CD14-positive monocyte (primary cell): Measurements from ENCODE around the gene CYSLTR2. TPM values are rescaled to one million over a fixed set of nuclear protein-coding genes. Genes with fewer than 3 reads are reported as not detected.

Experiments used
- DNase-seq, 3 donors: peaks; one replicate each; pipeline ENCODE4 v3.0.0-alpha.2; 2011 to 2022
- H2AFZ ChIP-seq: 2 replicates; pipeline ENCODE4 v1.6.0; 2012; ENCODE audit warnings: mild to moderate bottlenecking, low read depth, low read length, inconsistent platforms; ENCODE audit not compliant: insufficient read depth, poor library complexity, severe bottlenecking
- H3K27ac ChIP-seq, 2 donors: 1 replicate in 1 of 2; 2 replicates in 1 of 2; pipeline ENCODE4 v1.5.1; 2012 to 2013; ENCODE audit warnings: low read length in 2 of 2, control low read depth in 1 of 2, inconsistent platforms in 1 of 2, low read depth in 1 of 2, mild to moderate bottlenecking in 1 of 2
- H3K27me3 ChIP-seq, 2 donors: one replicate each; pipeline versions ENCODE4 v1.6.0 to v1.6.1; 2011 to 2013; ENCODE audit warnings: low read length in 2 of 2; ENCODE audit not compliant: control insufficient read depth in 2 of 2, insufficient read depth in 2 of 2
- H3K36me3 ChIP-seq, 2 donors: replicated peaks in 1 of 2; 1 replicate in 1 of 2; 2 replicates in 1 of 2; pipeline versions ENCODE4 v1.5.1 to v1.6.1; 2012 to 2013; ENCODE audit warnings: low read length in 2 of 2, control low read depth in 1 of 2, inconsistent platforms in 1 of 2, mild to moderate bottlenecking in 1 of 2; ENCODE audit not compliant: insufficient read depth in 2 of 2, control insufficient read depth in 1 of 2
- H3K4me1 ChIP-seq, 2 donors: 1 replicate in 1 of 2; 2 replicates in 1 of 2; pipeline versions ENCODE4 v1.5.1 to v1.6.1; 2012 to 2013; ENCODE audit warnings: low read length in 2 of 2, control low read depth in 1 of 2, inconsistent platforms in 1 of 2, mild to moderate bottlenecking in 1 of 2, moderate library complexity in 1 of 2; ENCODE audit not compliant: insufficient read depth in 2 of 2, control insufficient read depth in 1 of 2
- H3K4me2 ChIP-seq: replicated peaks from 2 replicates; pipeline ENCODE3; 2012; ENCODE audit warnings: low read length, moderate library complexity, mild to moderate bottlenecking; ENCODE audit not compliant: poor library complexity, severe bottlenecking; ENCODE audit errors: extremely low read depth
- H3K4me3 ChIP-seq, 3 experiments: fragments of 200-600 bp in 1 of 3; sonication (generic) in 1 of 3; replicated peaks in 1 of 3; 1 replicate in 2 of 3; 2 replicates in 1 of 3; pipeline ENCODE4 v1.5.1; 2011 to 2013; ENCODE audit warnings: low read length in 3 of 3, mild to moderate bottlenecking in 3 of 3, control low read depth in 2 of 3, low read depth in 2 of 3, inconsistent platforms in 1 of 3, moderate library complexity in 1 of 3
- H3K79me2 ChIP-seq: 2 replicates; pipeline ENCODE4 v1.6.0; 2012; ENCODE audit warnings: mild to moderate bottlenecking, control low read depth, inconsistent platforms, low read length, moderate library complexity; ENCODE audit not compliant: insufficient read depth
- H3K9ac ChIP-seq: 2 replicates; pipeline ENCODE4 v1.6.0; 2017; ENCODE audit warnings: low read length, mild to moderate bottlenecking; ENCODE audit not compliant: insufficient read depth, poor library complexity, severe bottlenecking
- H3K9me3 ChIP-seq, 2 donors: replicated peaks in 1 of 2; 1 replicate in 1 of 2; 2 replicates in 1 of 2; pipeline versions ENCODE4 v1.5.1 to v1.6.1; 2012 to 2013; ENCODE audit warnings: low read length in 2 of 2, control low read depth in 1 of 2; ENCODE audit not compliant: control insufficient read depth in 1 of 2, insufficient read depth in 1 of 2
- H4K20me1 ChIP-seq: 2 replicates; pipeline ENCODE4 v1.6.0; 2012; ENCODE audit warnings: mild to moderate bottlenecking, low read length, control low read depth, moderate library complexity; ENCODE audit not compliant: insufficient read depth
- H3K27ac Mint-ChIP-seq, 7 donors: one replicate each; pipeline ENCODE4 v1.8.0; 2020; ENCODE audit warnings: mild to moderate bottlenecking in 7 of 7, mixed read lengths in 7 of 7, moderate library complexity in 6 of 7, inconsistent platforms in 2 of 7
- H3K27me3 Mint-ChIP-seq, 3 donors: one replicate each; pipeline ENCODE4 v1.8.0; 2021 to 2022; ENCODE audit warnings: low read depth in 3 of 3, mild to moderate bottlenecking in 3 of 3, mixed read lengths in 3 of 3, moderate library complexity in 3 of 3, inconsistent platforms in 1 of 3
- H3K36me3 Mint-ChIP-seq, 2 donors: one replicate each; pipeline ENCODE4 v1.8.0; 2020; ENCODE audit warnings: mixed read lengths in 2 of 2, inconsistent platforms in 1 of 2, mild to moderate bottlenecking in 1 of 2
- H3K4me1 Mint-ChIP-seq: one replicate; pipeline ENCODE4 v1.8.0; 2020; ENCODE audit warnings: mild to moderate bottlenecking, mixed read lengths
- H3K4me3 Mint-ChIP-seq, 2 donors: one replicate each; pipeline ENCODE4 v1.8.0; 2020; ENCODE audit warnings: mild to moderate bottlenecking in 2 of 2, mixed read lengths in 2 of 2, moderate library complexity in 1 of 2
- H3K9me3 Mint-ChIP-seq, 7 donors: one replicate each; pipeline ENCODE4 v1.8.0; 2020 to 2022; ENCODE audit warnings: mixed read lengths in 7 of 7, mild to moderate bottlenecking in 6 of 7, moderate library complexity in 6 of 7, inconsistent platforms in 2 of 7
- WGBS: methylation state at CpG from one replicate; pipeline ENCODE4 v1.1.5; 2013; ENCODE audit warnings: missing lambda C conversion rate; ENCODE audit not compliant: insufficient coverage; 5-methylcytosine and 5-hydroxymethylcytosine counted together
- intact Hi-C, 2 donors: fragments of 100-400 bp; cut with micrococcal nuclease; formaldehyde crosslinking; loops; one replicate each; pipeline versions ENCODE4 v1.15.0 to v1.15.1; 2023
- polyA plus RNA-seq, 3 donors: library from polyadenylated mRNA; depleted of rRNA in 1 of 3; unstranded in 2 of 3; stranded (reverse) in 1 of 3; fragments of 300-500 nt in 2 of 3; fragments of >200 nt in 1 of 3; fragmentation: Illumina TruSeq in 2 of 3; gene quantifications; 1 replicate in 2 of 3; 2 replicates in 1 of 3; pipeline ENCODE4 v1.2.3, GENCODE V29; 2012 to 2021
- TF ChIP-seq, protein P1 (sequence below): fragments of 200-600 bp; IDR thresholded peaks from one replicate; pipeline ENCODE4 v1.8.0; 2022; ENCODE audit warnings: antibody characterized with exemption, mild to moderate bottlenecking

CYSLTR2 gene
- polyA plus RNA-seq, 3 donors = 1.9 to 6.5 (median 4.1) TPM

DNA sequence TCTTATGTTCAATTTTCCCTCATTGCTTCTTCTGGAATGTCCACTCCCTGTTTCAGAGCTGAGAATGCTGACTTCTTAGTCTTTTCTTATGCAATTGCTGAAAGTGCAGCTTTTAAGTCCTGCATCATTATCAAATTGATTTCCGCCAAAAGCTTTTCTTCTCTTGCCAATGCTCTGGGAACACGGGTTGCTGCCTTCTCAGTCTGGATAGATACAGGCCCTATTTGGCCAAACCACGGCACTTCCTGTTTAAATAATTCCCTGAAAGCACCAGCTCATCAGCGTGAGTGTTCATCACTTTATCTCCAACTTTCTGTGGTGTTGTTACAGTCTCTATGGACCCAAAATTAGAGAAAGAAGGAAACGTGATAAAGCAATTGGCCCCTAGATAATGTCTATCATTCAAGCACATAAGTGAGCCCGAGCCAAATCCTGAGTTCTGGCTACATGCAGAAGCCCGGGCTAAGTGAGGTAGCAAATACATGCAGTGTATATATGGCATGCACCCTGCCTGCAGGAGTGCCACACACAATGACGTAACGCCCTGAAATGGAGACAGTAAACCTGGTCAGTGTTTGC, 85.7 kb downstream of the CYSLTR2 start:
- TF ChIP-seq, protein P1, sequence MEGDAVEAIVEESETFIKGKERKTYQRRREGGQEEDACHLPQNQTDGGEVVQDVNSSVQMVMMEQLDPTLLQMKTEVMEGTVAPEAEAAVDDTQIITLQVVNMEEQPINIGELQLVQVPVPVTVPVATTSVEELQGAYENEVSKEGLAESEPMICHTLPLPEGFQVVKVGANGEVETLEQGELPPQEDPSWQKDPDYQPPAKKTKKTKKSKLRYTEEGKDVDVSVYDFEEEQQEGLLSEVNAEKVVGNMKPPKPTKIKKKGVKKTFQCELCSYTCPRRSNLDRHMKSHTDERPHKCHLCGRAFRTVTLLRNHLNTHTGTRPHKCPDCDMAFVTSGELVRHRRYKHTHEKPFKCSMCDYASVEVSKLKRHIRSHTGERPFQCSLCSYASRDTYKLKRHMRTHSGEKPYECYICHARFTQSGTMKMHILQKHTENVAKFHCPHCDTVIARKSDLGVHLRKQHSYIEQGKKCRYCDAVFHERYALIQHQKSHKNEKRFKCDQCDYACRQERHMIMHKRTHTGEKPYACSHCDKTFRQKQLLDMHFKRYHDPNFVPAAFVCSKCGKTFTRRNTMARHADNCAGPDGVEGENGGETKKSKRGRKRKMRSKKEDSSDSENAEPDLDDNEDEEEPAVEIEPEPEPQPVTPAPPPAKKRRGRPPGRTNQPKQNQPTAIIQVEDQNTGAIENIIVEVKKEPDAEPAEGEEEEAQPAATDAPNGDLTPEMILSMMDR = no peak
- no peaks in the 10 kb centered on the region for H3K27me3 ChIP-seq
- H3K9ac ChIP-seq = no peak overlapping the region

DNA sequence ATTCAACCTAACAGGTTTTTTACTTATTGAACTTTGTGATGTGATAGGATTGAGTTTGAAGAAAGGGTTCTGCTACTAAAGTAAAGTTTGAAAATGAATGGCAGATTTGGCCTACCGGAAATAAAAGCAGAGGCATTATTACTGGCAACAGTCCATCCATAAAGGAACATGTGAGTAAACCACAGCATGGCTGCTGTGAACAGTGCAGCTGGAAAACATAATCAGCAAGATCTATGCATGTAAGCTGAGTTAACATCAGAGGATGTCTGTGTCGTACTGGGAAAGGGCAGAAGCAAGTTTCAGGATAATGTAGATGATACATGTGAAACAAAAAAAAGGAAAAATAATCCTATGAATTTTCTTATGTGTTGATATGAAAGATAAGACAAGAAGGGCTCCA, 87.6 kb downstream of the CYSLTR2 start:
- Histone ChIP-seq H3K27ac (no peak overlapping the region), H3K36me3 (no peaks in the 10 kb centered on the region), H4K20me1 (no peaks in the 10 kb centered on the region), H3K4me2 (no peak overlapping the region), H3K9me3 (peaks cover 0 to 4% of the 10 kb centered on the region in 2 donors), H3K4me3 (no peak overlapping the region), H2AFZ (no peak overlapping the region), H3K4me1 (no peaks in the 10 kb centered on the region), H3K9ac (no peak overlapping the region), H3K27me3 (no peaks in the 10 kb centered on the region), H3K79me2 (no peaks in the 10 kb centered on the region)
- Mint-ChIP-seq H3K4me1 (peaks cover 6% of the 10 kb centered on the region), H3K36me3 (no peaks in the 10 kb centered on the region), H3K4me3 (no peak overlapping the region), H3K27ac (no peak overlapping the region), H3K9me3 (peaks cover 0 to 7% (median 0%) of the 10 kb centered on the region in 7 donors), H3K27me3 (peaks cover 1 to 5% (median 3%) of the 10 kb centered on the region in 3 donors)
- WGBS = 0% methylated on average over 1 of the region's 2 CpGs
- TF ChIP-seq, protein P1 = no peak
- no peak for DNase-seq
- intact Hi-C loops = no loop called here

More for the DNA sequence above, 85.7 kb downstream of the CYSLTR2 start:
- peaks cover 6% of the 10 kb centered on the region for H3K4me1 Mint-ChIP-seq
- intact Hi-C loops = loop anchor here (10.0 kb wide), 2 partner anchors 75 to 85 kb away; partner anchors contain the start of gene CYSLTR2 (in 1 of the 2)
- Histone ChIP-seq H3K9me3 (peaks cover 0 to 4% of the 10 kb centered on the region in 2 donors), H3K79me2 (no peaks in the 10 kb centered on the region), H3K4me2 (no peak overlapping the region), H3K27ac (no peak overlapping the region), H2AFZ (no peak overlapping the region), H4K20me1 (no peaks in the 10 kb centered on the region), H3K36me3 (no peaks in the 10 kb centered on the region), H3K4me1 (no peaks in the 10 kb centered on the region), H3K4me3 (no peak overlapping the region)
- peaks cover 1 to 3% (median 1%) of the 10 kb centered on the region in 3 donors for H3K27me3 Mint-ChIP-seq
- 65% methylated on average over 6 of the region's 9 CpGs for WGBS
- no peaks in the 10 kb centered on the region for H3K36me3 Mint-ChIP-seq
- H3K4me3 Mint-ChIP-seq = no peak overlapping the region
- H3K9me3 Mint-ChIP-seq = peaks cover 0 to 7% (median 0%) of the 10 kb centered on the region in 7 donors
- H3K27ac Mint-ChIP-seq = no peak overlapping the region
- no peak for DNase-seq
